Right lobe of liver (tissue), 4 donors: ENCODE measurements around the gene PHKG2.

Experiments used
- POLR2A ChIP-seq: fragments of 450-650 bp; IDR thresholded peaks from one replicate; pipeline ENCODE4 v1.6.1; 2017; ENCODE audit warnings: antibody characterized with exemption, mild to moderate bottlenecking
- TF ChIP-seq, protein P1 (sequence below), 4 donors: fragments of 200-600 bp in 3 of 4; fragments of 450-650 bp in 1 of 4; IDR thresholded peaks; one replicate each; pipeline versions ENCODE4 v1.5.1 to v1.8.0; 2016 to 2022; ENCODE audit warnings: antibody characterized with exemption in 4 of 4, mild to moderate bottlenecking in 2 of 4
- donor health status: DM: no; HTN: no; CAD: no.
- donor health status: DM: no; HTN: no; CAD: no.
- donor health status: DM: no; HTN: yes; CAD: no.

DNA sequence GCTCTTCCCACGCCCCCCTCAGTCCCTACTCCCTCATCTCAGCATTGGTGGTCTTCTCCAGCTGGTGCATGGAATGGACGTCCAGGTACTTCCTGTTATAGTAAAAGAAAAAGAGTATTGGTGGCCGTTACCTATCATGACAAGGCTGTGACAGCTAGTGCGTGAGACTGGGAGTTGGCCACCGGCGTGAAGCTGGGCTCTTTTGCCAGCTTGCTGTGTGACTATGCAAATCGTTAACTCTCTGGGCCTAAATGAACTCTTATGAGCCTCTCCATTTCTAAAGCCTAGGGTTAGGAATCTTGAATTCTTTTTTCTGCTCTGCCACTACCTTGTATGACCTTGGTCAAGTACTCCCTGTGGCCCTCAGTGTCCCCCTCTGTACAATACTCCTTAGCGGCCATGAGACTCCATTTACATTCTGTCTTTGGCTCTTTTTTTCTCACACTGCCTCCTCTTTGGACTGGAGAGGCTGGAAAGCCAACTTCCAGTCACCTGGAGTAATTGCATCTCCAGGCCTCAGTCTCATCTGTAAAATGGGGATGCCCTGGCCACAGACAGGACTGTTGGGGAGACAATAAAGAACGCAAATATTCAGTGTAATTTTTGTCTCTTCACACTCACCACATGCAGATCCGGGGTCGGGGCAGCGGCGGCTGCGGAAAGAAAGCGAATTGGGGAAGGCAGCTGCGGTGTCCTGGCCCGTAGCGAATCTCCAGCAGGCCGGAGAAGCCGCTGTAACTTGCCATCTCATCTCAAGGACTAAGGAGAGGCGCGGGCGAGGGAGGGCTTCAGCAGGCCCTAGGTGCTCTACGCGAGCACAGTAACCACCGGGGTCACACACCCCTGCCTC, 12.6 kb downstream of the PHKG2 start:
- TF ChIP-seq, protein P1, sequence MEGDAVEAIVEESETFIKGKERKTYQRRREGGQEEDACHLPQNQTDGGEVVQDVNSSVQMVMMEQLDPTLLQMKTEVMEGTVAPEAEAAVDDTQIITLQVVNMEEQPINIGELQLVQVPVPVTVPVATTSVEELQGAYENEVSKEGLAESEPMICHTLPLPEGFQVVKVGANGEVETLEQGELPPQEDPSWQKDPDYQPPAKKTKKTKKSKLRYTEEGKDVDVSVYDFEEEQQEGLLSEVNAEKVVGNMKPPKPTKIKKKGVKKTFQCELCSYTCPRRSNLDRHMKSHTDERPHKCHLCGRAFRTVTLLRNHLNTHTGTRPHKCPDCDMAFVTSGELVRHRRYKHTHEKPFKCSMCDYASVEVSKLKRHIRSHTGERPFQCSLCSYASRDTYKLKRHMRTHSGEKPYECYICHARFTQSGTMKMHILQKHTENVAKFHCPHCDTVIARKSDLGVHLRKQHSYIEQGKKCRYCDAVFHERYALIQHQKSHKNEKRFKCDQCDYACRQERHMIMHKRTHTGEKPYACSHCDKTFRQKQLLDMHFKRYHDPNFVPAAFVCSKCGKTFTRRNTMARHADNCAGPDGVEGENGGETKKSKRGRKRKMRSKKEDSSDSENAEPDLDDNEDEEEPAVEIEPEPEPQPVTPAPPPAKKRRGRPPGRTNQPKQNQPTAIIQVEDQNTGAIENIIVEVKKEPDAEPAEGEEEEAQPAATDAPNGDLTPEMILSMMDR (IDR thresholded peaks at IDR 0.05) = no peak
- no peak for TF ChIP-seq POLR2A
